ENCODE data around the gene CCDC86. TPM values are rescaled to one million over a fixed set of nuclear protein-coding genes. Genes with fewer than 3 reads are reported as not detected.

The CCDC86 gene
- total RNA-seq, 4 donors from 2014 or later = 19.2 to 43.8 (median 21.8) TPM

DNA sequence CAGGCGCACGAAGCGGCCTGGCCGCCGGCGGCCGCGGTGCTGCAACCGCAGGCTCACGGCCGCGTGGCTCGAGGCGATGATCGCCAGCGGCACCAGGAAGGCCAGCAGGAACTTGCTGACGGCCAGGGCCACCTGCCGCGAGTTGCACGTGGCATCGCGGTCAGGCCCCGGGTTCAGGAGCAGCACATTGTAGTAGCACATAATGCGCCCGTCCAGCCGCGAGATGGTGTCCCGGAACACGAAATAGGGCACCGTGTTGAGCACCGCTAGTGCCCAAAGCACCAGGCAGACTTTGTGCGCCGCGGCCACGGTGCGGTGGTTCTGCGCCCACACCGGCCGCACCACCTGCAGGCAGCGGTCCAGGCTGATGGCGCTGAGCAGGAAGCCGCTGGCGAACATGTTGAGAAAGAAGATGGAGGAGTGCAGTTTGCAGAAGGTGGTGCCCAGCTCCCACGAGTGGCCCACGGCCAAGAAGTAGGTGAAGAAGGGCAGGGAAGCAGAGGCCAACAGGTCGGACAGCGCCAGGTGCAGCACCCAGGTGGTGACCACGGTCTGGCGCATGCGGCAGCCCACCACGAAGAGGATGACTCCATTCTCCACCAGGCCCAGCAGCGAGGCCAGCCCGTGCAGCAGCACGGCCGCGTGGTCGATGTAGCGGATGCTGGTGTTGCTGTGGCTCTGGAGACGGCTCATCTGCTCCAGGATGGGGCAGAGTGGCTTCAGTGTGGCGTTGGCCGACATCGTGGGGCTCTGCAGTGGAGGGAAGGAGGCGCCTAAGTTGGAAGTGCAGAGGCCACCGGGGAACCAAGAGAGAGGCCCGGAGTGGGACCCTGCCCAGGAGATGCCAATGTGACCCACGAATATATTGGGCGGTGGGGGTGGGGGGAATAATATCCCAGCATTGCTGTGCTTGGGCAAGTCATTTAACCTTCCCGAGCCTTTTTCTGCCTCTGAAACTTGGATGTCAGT is 11.4 kb downstream of the CCDC86 start:
- H3K4me3 ChIP-seq (ENCODE audit: low read depth, poor library complexity, severe bottlenecking) = no peak overlapping the region
- TF ChIP-seq, protein P1, sequence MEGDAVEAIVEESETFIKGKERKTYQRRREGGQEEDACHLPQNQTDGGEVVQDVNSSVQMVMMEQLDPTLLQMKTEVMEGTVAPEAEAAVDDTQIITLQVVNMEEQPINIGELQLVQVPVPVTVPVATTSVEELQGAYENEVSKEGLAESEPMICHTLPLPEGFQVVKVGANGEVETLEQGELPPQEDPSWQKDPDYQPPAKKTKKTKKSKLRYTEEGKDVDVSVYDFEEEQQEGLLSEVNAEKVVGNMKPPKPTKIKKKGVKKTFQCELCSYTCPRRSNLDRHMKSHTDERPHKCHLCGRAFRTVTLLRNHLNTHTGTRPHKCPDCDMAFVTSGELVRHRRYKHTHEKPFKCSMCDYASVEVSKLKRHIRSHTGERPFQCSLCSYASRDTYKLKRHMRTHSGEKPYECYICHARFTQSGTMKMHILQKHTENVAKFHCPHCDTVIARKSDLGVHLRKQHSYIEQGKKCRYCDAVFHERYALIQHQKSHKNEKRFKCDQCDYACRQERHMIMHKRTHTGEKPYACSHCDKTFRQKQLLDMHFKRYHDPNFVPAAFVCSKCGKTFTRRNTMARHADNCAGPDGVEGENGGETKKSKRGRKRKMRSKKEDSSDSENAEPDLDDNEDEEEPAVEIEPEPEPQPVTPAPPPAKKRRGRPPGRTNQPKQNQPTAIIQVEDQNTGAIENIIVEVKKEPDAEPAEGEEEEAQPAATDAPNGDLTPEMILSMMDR (IDR thresholded peaks at IDR 0.05) = no peak
- TF ChIP-seq POLR2A (IDR thresholded peaks at IDR 0.05) = no peak
- intact Hi-C loops (cut with DNase I; ENCODE audit: low total_unique reads) = no loop called here
- no peak for DNase-seq (ENCODE audit: low spot score in 2 of 2)
- WGBS, 2 donors = 93 to 96% methylated on average over 33 to 68 of the region's 68 CpGs

DNA sequence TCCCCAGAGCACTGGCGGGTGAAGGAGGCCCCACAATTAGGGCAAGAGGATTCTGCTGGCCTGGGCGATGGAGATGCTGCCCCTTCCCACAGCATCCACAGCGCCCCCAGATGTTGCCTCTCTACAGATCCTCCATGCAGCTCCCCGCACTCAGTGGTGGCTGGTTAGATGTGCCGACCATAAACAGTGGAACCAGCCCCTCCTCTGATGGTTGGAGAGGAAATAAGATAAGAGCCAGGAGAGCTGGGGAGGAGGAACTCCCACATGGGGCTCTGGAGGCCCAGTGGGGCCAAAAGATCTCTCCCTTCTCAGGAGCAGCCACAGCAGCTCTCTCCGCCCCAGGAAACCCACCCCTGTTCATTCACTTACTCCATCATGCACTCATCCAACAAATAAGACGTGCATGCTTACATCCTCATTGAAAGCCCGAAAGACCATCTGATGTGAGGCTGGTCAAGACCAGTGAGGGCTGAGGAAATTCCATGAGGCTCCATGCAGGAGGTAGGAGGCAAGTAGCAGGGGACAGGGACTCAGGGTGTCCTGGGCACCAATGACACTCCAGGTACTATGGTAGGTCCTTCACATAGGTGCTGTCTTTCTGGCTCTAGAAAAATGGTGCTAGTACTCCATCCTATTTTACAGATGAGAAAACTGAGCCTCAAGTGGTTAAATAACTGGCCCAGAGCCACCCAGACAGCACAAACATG is 12.4 kb downstream of the CCDC86 start:
- WGBS, 2 donors = 83 to 89% methylated on average over 8 of the region's 8 CpGs
- no peak overlapping the region for H3K4me3 ChIP-seq (ENCODE audit: low read depth, poor library complexity, severe bottlenecking)
- intact Hi-C loops (cut with DNase I; ENCODE audit: low total_unique reads) = no loop called here
- TF ChIP-seq, protein P1 (IDR thresholded peaks at IDR 0.05) = no peak
- TF ChIP-seq POLR2A (IDR thresholded peaks at IDR 0.05) = no peak
- no peak for DNase-seq (ENCODE audit: low spot score in 2 of 2)

DNA sequence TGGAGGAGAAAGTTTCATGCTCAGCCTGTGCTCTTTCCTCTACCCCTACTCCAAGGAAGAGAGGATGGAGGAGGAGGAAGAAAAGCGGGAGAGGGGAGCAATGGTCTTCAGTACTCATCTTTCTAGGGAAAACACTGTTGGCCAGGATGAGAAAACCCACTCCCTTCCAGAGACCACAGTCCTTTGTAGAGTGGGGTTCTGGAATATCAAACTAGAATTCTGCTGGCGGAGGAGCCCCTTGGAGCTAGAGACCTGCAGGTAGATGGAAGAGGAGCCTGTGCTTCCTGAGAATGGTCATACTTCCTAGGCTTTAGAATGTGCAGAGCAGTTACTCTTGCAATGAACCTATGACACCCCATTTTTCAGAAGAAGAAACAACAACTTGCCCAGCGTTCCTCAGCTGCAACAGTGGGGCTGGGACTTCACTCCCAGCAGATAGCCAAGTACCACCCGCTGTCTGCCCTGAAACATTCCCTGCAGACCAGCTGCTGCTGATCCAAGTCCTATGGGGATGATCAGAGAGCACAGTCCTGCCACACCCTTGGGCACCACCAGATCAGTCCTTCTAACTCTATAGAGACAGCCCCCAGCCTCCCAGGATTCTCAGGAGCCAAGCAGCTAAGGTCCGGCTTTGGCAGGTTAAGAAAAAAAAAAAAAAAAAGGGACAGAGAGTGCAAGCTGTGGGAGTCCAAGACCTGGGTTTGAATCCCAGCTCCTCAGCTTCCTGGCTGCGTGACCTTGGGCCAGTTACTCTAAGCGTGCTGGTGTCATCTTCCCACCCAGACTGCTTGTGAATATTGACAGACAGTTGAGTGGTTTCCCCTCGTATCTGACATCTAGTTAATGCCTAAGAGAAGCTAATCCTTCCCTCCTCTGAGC is 13.2 kb downstream of the CCDC86 start:
- 41 to 60% methylated on average over 7 to 8 of the region's 8 CpGs for WGBS, 2 donors
- no peak for TF ChIP-seq POLR2A (IDR thresholded peaks at IDR 0.05)
- TF ChIP-seq, protein P1 (IDR thresholded peaks at IDR 0.05) = no peak
- intact Hi-C loops (cut with DNase I; ENCODE audit: low total_unique reads) = no loop called here
- no peak overlapping the region for H3K4me3 ChIP-seq (ENCODE audit: low read depth, poor library complexity, severe bottlenecking)
- no peak for DNase-seq (ENCODE audit: low spot score in 2 of 2)

DNA sequence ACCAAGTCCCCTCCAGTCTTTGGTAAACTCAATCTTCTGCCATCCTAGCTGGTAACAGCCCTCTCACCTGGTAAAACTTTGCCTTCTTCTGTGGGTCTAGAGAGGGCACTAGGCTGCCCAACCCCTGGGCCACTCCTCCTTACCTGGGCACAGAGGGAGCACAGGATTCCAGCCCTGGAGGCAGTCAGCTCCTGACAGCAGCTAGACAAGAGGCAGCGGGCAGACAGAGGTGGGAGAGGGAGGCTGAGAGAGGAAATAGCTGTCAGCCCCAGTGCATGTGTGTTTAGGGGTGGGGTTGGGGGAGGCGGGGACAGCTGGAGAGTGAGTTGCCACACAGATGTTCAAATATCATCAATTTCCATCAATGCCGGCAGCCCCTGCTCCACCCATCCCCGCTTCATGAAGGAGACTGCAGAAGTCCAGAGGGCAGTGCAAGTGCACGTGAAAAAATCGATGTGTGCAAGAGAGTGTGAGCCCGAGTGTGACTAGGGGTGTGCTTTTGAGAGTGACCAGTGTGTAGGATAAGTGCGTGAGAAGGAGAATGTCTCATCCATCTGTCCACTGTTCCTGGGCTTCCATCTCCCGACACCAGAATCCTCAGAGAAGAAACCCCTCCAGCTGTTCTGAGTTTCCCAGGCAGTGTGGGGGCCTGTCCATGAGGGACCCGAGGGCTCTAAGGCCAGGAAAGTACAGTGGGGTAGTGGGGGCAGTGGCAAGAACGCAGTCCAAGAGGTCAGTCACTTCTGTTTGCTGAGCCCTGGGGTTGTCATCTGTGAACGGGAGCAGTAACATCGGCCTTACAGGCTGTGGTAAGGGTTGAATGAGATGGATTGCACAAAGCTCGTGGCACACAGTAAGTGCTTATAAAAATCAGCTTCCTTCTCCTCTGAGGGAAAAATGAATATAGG is 14.1 kb downstream of the CCDC86 start, which contains the start of gene PTGDR2:
PTGDR2 (minus strand) TSS at position 225 of the 908 bp plus-strand sequence. CDS start 2,228 bp downstream, outside the sequence.
- intact Hi-C loops (cut with DNase I; ENCODE audit: low total_unique reads) = no loop called here
- 48 to 52% methylated on average over 14 of the region's 14 CpGs for WGBS, 2 donors
- H3K4me3 ChIP-seq (ENCODE audit: low read depth, poor library complexity, severe bottlenecking) = no peak within 1 kb of the TSS
- TF ChIP-seq POLR2A (IDR thresholded peaks at IDR 0.05) = no peak
- TF ChIP-seq, protein P1 (IDR thresholded peaks at IDR 0.05) = no peak
- no peak for DNase-seq (ENCODE audit: low spot score in 2 of 2)
